Globus pallidus (tissue), 1 donor: ENCODE results near the gene PTAFR.
"Not testable (repeated sequence)": the region's sequence is repeated elsewhere in the genome, so short reads cannot be mapped to it uniquely, and the experiment has no call there.

Experiments
- DNase-seq: peaks from one replicate; pipeline ENCODE4 v3.0.0-alpha.2; 2015; ENCODE audit warnings: low spot score

The PTAFR gene

DNA sequence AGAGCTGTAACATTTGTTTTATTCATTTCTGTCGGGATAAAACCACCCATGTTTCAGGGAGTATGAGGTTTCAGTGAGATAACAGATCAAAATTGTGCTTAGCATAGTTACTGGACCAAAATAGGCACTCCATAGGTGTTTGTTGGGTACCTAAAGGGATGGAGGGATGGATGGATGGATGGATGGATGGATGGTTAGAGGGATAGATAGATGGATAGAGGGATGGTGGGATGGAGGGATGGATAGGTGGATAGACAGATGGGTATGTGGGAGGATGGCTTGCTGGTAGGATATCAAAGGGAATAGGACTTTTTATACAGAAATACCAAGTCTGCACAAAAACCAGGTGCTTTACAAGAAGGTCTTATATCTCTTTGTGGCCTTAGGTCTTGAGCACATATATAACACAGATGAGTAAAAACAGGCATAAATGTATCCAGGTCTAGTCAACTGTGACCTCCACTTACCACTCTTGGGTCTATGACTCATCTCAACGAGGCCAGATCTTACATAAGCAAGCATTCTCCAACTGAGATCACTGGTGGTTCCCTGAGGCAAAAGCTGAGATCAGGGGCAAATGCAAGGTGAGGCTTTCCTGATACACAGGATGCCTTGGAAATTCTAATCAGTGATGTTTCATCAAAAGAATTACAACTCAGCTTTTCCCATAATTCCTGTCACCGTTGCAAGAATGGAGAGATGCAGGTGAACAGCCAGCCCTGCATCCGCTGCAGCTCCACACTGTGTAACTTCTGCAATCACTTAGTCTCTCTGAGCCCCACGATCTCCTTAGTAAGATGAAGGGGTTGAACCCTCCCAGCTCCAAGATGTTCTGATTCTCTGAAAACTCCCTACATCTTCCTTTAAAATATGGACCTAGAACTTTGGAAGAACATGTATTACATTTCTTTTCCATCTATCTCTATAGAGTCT lies 32.0 kb downstream of the PTAFR start:
- no peak for DNase-seq

DNA sequence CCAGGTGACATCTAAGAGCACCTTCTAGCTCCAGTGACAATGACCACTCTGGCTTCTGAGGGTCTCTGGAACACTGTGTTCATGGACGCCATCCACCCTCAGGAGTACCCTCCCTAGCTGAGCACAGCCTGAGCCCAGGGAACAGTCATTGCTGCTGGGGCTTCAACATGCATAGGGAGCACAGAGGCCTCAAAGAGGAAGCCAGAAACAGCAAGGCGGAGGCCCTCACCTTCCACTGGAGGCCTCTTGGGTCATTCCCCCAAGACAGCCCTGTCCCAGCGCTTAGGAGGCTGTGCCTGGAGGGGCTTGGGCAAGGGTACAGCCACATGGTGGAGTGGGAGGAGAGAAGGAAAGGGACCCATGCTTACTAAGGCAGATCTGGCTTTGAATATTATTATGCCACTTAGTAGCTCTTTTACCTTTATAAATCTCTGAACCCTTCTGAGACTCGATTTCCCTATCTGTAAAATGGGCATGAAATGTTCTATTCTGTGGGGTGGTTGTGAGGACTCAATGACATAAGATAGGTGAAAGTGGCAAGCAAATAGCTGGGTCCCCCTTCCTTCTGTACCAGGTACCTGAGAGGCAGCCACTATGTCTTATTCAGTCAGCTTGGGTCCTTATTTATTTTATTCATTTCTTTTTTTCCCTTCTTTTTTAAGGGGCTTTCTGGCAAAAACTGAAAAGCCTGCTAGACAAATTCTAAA lies 32.8 kb downstream of the PTAFR start:
- DNase-seq, result no peak

DNA sequence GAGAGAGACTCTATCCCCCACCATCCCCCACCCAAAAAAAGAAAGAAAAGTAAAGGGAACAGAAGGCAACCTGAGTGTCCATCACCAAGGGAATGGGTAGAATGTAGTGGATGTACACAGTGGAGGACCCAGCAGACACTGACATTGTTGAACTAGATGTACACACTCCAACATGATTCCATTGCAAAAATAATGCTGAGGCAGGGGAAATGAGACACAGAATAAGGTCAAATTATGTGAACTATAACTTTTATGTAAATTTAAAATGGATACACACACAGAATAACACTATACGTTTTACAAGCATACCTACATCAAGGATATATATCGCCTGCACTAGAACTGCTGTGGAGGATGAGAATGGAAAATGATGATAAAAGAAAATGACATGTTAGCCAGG lies 34.8 kb downstream of the PTAFR start:
- DNase-seq, result no peak

DNA sequence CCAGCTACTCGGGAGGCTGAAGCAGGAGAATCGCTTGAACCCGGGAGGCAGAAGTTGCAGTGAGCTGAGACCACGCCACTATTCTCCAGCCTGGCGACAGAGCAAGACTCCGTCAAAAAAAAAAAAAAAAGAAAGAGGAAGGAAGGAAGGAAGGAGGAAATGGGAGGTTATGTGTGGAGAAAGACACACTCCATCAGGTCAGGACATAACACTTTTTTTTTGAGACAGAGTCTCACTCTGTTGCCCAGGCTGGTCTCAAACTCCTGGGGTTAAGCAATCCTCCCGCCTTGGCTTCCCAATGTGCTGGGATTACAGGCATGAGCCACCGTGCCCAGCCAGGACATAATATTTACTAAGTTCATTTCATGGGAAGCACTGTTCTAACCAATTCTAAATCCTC lies 36.6 kb downstream of the PTAFR start:
- DNase-seq, result not testable (repeated sequence)

DNA sequence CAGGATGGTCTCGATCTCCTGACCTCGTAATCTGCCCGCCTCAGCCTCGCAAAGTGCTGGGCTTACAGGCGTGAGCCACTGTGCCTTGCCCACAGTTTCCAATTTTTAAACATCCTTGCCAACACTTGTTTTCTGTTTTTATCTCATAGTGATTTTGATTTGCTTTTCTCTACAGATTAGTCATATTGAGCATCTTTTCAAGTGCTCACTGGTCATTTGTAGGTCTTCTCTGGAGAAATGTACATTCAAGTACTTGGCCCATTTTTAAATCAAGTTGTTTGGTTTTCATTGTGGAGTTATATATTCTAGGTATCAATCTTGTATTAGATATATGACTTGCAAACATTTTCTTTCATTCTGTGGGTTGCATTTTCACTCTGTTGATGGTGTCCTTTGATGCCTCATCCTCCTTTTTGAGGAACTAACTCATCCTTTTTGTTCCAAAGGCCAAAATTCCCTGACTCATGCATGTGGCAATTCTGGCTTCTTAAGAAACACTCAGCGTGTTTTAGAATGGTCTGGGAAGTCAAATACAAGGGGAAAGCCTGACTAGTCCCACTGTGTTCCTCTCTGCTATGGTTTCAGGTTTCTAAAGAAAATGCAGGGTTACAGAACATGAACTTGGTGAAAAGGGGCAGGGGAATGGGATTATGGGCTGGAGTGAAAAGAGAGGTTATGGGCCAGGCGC lies 37.3 kb downstream of the PTAFR start:
- DNase-seq, result no peak

DNA sequence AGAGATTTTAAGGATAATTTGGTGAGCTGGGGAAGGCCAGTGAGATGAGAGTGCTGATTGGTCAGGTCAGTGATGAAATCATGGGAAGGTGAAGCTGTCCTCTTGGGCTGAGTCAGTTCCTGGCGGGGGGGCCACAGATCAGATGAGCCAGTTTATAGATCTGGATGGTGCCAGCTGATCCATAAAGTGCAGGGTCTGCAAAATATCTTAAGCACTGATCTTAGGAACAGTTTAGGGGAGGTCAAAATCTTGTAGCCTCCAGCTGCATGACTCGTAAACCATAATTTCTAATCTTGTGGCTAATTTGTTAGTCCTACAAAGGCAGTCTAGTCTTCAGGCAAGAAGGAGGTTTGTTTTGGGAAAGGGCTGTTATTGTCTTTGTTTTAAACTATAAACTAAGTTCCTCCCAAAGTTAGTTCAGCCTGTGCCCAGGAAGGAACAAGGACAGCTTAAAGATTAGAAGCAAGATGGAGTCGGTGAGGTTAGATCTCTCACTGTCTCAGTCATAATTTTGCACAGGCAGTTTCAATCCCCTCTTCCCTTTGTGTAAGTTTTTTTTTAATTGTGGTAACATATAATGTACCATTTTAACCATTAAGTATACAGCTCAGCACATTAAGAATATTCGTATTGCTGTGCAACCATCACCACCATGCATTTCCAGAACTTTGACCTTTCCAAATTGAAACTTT lies 39.4 kb downstream of the PTAFR start:
- DNase-seq, result no peak

DNA sequence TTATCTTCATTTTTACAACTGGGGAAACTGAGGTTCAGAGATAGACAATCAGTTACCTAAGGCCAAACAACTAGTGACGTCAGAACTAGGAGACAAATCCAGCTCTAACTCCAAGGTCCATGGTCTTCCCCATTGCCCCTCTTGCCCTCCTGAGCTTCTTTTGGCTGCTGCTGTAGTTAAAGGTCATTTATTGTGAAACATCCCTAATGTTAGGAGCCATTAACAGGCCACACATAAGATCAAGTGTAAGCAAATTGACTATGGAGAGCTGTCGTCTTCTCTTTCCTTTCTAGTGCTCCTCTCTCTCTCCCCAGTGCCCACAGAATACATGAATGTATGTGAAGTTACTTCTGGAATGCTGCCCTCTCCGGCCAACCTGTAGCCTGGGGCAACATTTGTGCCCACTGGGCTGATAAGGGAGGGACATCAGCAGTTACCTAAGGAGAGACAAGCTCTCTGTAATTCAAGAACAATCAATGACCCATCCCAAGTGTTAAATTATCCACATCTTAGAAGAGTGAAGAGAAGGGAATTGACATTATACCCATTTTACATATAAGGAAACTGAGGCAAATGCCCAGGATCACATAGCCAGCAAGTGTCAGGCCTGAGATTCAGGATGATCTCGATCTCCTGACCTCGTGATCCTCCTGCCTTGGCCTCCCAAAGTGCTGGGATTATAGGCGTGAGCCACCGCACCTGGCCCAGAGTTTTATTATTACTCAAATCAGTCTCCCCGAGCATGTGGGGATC lies 40.1 kb downstream of the PTAFR start:
- DNase-seq, result no peak

DNA sequence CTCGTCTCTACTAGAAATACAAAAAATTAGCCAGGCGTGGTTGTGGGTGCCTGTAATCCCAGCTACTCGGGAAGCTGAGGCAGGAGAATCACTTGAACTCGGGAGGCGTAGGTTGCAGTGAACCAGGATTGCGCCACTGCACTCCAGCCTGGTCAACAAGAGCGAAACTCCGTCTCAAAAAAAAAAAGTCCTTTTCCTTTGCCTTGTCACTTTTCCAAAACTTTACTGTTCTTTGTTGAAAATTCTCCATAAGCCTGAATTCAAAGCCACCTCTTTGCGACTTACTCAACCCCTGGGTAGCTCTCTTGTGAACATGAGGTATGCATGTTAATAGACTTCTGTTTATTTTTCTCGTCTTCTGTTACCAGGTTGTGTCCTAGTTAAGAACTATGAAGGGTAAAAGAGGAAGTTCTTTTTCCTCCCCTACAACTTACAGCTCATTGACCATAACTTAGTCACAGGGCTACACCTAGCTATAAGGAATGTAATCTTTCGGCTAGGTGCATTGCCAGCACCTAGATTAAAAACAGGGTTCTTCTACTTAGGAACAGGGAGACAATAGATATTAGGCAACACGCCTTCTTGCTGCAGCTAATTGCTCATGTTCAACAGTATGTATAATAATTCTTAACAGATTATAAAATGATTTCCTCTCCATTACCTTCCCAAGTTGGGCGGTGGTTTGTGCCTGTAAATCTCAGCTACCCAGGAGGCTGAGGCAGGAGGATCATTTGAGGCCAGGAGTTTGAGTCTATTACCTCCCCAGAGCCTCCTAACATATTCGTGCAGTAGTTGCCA lies 40.9 kb downstream of the PTAFR start:
- no peak for DNase-seq

DNA sequence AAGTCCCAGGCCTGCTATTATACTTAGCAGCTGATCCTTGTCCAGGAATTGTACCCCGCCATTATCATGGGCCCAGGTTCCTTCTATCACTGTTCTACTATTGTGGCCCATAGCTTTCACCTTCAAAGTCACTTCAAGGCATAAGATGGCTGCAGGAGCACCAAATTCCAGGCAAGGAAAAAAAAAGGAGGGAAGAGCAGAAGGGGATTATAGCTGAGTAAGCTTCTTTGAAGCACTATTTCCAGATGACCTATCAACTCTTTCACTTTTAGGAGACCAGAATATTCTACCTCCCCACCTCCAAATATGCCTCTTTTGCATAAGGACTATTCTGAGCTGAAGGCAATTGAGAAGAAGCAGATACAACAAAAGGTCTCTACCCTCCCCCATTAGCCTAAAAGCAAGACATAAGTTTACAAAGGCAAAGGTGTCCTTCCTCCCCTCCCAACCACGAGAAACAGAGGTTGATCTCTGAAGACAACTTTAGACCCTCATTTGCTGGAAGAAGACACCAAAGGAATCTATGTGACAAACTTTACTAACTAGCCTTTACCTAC lies 41.8 kb downstream of the PTAFR start:
- DNase-seq, result no peak

DNA sequence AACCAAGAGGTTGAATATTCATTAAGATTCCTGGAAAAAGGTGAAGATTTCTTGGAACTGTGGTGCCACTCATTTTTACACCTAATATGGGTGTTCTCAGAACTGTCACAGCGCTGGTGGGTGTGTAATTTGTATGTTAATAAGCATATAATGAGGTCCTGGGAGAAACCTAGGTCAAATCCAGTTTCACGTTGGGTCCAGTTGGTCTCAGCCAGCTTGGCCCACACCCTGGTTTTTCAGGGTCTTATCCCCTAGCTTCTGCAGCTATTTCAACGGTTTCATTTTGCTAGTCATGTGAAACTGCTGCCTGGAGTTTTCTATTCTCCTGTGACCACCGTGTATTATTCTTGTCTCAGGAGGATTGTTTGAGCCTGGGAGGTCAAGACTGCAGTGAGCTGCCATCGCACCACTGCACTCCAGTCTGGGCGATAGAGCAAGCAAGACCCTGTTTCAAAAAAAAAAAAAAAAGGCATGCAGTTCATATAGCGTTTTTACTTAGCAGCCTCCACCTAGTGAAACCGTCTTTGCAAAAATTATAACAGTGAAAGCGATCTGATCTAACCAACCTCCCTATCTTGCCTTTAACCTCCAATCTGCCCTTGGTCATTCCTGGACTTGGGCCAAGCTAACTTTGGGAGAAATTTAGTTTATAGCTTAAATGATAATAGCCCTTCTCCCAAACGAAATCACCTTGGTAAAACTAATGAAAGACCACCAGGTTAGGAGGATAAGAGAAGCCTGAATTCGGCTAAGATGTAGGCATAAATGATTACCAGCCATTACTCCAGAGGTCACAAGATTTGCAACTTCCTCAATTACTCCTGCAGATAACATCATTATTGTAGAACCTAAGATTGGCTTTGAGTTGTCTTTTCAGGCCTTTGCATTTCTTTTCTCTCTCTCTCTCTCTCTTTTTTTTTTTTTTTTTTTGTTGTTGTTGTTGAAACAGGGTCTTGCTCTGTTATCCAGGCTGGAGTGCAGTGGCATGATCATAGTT lies 44.0 kb downstream of the PTAFR start:
- DNase-seq, result no peak

DNA sequence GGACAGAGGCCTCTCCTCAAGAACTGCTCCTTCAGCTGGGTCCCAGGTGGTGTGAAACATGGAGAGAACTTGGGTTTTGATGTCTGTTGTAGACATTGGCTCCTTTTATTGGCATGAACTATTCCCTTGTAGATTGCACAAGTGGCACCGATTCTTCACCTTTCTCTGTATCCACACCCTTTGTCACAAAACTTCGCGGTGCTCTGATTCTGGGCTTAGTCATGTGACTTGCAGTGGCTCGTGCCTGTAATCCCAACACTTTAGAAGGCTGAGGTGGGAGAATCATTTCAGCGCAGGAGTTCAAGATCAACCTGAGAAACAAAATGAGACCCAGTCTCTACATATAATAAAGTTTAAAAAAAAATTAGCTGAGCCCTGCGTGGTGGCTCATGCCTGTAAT lies 45.6 kb downstream of the PTAFR start:
- no peak for DNase-seq

DNA sequence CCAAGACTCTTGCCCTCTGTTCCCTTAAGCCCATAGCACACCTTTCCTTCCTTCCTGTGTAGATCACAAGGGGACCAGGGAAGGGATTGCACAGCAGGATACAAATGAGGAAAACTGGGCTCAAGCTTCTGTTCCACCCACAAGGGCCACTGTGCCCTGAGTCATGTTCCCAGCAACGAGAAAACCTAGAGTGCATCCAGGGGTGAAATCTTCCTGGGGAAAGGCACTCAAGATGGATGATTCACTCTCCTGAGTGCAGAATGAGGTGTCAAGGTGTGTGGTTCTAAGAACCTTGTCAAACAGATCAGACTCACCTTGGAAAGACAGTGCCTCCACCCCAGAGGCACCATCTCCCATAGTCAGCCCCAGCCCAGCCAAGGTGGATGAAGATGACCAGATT lies 47.3 kb downstream of the PTAFR start:
- DNase-seq, result no peak

DNA sequence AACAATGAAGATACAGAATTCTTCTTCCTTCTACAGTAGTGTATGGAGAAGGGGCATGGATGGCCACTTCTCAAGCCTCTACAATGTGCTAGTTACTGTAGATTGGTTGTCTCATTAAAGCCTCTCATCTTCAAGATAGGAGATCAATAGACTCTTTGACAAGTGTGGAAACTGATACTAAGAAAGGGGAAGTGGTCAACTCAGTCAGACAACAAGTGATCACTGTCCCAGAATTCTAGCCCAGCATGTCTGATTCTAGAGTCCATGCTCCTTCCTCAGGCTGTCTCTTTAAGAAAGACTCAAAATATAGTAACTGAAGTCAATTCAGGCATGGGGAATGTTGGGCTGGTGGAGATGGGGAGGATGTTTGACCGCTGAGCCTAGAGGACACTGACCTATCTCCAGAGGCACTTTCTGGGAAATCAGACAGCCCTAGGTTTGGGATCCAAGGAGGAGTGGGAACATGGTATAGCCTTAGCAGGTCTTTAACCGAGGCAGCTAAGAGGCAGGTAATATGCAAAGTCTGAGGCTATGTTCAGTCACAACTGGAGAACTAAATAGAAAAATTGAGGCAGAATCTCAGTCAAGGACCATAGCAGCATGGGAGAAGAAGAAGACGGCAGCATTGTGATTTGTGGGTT lies 48.8 kb downstream of the PTAFR start:
- peak; percentile 55 for DNase-seq

DNA sequence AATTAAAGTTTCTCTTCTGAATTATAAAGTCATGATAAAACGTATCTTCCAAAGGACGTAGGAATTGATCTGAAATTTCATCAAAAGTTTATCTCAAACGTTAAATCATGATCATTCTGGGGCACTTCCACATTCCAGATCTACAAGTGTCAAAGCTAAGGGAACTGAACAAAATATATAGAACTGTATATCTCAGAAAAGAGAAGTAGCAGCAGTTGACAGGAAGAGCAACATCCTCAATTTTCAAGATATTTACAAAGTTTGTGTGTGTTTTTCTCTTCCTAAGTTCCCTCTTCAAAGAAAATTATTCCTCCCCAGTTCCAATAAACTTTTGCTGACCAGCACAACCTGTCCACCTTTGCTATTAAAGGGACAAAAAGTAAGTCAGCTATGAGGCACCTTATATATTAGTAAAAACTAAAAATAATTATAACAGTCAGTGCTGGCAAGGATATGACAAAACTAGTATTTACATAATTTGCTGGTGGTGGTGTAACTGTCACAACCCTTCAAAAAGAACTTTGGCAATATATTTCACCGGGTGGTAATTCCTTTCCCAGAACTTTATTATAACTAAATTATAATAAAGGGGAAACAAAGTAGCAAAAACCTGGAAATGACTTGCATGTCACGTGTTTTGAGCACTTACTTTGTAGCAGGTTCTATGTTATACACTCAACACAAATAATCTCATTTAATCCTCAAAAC lies 49.6 kb downstream of the PTAFR start:
- no peak for DNase-seq

DNA sequence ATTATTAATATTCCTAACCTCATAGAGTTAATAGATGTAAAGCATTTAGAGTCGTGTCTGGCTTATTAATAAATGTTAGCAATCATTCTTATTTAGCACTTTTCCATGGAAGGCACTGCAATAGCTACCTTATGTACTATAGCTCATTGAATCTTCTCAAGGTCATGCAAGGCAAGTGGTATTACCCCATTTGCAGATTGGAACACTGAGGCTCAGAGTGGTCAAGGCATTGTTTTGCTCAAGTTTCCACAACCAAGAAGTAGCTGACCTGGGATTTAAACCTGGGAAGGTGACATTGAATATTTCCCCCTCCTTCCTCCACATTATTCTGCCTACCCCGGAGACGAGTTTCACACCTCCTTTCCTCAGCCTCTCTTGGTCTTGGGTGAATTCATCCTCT lies 50.3 kb downstream of the PTAFR start:
- DNase-seq, result no peak

DNA sequence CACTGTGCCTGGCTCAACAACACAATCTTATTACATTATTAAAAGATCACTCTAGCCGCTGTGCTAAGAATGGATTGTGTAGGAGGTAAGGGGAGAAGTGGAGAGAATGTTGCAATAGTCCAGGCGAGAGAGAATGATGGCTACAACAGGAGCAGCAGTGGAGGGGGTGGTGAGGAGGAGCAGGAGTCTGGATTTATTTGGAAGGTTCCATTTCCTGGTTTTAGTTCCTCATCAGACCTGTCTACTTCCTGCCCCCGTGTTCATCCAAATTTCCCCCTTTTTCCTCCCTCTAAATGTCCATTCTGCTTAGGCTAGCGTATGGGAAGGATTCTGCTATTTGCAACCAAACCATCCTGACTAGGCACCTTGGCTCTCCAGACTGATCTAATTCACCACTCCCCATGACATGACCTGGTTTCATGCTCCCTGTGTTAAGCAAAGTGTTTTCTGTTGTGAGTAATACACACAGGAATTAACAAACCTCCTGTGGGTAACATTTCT lies 53.0 kb downstream of the PTAFR start:
- peak; percentile 40 for DNase-seq

DNA sequence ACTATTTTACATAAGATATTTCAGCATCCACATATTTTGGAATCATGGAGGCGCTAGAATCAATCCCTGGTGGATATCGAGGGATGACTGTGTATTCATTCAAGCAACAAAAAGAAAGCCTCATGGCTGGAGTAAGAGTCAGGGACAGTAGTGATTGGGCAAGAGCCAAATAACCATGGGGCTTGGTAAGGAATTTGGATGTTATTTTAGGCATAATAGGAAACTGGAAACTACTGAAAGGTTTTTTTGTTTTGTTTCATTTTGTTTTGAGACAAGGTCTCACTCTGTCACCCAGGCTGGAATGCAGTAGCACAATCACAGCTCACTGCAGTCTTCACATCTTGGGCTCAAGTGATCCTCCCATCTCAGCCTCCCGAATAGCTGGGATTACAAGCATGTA lies 54.3 kb downstream of the PTAFR start:
- DNase-seq, result no peak

DNA sequence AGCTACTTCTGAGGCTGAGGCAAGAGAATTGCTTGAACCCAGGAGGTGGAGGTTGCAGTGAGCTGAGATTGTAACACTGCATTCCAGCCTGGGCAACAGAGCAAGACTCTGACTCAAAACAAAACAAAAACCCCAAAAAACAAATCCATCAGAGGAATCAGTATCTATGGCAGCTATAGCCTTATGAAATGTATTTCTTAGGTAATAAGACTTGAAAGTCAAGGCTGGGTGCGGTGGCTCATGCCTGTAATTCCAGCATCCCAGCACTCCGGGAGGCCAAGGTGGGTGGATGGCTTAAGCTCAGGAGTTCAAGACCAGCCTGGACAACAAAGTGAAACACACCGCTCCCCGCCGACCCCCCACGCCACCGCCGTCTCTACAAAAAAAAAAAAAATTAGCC lies 56.9 kb downstream of the PTAFR start:
- DNase-seq, result no peak
